ENCODE results near the gene CCL26.

Gene CCL26

DNA sequence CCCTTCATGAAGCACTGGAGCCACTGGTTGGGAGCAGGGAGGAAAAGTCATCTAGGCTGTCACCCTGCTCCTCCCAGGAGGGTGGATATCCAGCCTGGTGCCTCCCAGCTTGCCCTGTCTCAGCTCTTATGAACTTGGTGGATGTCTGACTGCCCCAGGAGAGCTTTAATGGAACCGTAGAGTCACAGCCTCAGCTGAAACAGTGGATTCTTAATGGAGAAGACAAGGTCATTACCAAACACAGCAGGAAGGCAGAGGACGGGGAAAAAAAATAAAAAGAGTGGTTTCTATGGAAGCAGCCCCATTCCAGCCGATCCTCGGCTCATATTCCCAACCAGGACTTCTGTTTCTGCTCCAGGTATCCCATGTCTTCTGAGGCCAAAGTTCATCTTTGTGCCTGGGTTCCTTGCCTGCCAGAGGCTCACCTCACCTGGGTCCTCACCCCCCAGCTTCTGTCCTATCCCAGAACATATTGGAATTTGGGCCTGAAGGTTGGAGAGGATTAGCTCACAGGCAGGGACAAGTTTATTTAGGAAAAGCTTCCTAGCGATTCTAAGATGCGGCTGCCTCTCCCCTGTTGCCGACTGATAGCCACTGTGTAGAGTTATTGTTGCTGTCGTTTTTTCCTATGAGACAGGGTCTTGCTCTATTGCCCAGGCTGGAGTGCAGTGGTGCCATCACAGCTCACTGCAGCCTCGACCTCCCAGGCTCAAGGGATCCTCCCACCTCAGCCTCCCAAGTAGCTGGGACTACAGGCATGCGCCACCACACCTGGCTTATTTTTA, 15.6 kb downstream of the CCL26 start:
- no peak for DNase-seq (ENCODE audit: low read depth)
- no peak overlapping the region for H3K4me3 ChIP-seq (ENCODE audit: low read depth, low read length)
- TF ChIP-seq, protein P1, sequence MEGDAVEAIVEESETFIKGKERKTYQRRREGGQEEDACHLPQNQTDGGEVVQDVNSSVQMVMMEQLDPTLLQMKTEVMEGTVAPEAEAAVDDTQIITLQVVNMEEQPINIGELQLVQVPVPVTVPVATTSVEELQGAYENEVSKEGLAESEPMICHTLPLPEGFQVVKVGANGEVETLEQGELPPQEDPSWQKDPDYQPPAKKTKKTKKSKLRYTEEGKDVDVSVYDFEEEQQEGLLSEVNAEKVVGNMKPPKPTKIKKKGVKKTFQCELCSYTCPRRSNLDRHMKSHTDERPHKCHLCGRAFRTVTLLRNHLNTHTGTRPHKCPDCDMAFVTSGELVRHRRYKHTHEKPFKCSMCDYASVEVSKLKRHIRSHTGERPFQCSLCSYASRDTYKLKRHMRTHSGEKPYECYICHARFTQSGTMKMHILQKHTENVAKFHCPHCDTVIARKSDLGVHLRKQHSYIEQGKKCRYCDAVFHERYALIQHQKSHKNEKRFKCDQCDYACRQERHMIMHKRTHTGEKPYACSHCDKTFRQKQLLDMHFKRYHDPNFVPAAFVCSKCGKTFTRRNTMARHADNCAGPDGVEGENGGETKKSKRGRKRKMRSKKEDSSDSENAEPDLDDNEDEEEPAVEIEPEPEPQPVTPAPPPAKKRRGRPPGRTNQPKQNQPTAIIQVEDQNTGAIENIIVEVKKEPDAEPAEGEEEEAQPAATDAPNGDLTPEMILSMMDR (IDR thresholded peaks at IDR 0.05; ENCODE audit: low read depth, low read length, missing control alignments) = no peak

DNA sequence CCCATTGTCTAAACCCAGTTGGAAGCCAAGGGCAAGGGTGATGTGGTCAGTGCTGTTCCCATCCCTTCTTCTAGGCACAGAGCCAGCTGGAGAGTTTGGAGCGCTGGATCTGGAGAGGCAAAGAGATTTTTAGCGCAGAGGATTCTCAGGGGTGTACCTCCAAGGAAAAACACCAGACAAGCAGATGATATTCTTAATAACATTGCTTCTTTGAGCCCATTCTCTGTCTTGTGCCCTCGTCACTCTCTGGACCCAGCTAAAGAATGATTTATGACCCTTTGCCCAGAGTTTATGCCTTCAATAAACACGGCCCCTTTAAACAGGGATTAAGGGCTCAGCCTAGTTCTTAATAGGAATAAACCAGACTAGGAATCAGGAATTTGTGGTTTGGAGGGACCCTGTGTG, 28.6 kb downstream of the CCL26 start:
- TF ChIP-seq, protein P1 (IDR thresholded peaks at IDR 0.05; ENCODE audit: low read depth, low read length, missing control alignments) = no peak
- no peak for DNase-seq (ENCODE audit: low read depth)
- H3K4me3 ChIP-seq (ENCODE audit: low read depth, low read length) = no peak overlapping the region

DNA sequence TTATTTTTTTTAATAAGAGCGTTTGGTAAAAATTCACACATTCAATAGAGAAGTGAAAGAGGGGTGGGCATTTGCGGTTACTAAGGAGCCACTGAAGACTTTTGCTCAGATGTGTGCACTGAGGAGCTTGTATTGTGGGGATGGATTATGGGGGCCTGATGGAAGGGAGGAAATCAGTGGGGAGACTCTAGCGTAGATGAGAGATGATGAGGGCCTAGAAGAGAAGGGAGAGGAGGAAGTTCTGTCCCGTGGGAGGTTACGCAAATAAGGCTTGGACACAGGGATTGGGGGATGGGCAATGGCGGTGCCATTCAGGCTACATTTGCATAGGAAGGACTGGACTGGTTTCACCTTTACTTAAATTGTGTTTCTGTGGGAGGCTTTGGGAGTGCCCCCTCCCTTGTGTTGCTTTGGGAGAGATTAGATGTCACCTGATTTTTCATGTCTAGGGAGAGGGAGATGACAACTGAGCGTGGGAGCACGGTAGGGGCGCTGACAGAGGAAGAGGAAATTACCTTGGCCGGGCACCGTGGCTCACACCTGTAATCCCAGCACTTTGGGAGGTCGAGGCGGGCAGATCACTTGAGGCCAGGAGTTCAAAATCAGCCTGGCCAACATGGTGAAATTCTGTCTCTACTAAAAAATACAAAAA, 31.0 kb downstream of the CCL26 start:
- no peak overlapping the region; the same call in 1 of the 2 replicates for H3K4me3 ChIP-seq (ENCODE audit: low read depth, low read length)
- TF ChIP-seq, protein P1 (IDR thresholded peaks at IDR 0.05; ENCODE audit: low read depth, low read length, missing control alignments) = no peak
- peak; percentile 77 for DNase-seq (ENCODE audit: low read depth)

DNA sequence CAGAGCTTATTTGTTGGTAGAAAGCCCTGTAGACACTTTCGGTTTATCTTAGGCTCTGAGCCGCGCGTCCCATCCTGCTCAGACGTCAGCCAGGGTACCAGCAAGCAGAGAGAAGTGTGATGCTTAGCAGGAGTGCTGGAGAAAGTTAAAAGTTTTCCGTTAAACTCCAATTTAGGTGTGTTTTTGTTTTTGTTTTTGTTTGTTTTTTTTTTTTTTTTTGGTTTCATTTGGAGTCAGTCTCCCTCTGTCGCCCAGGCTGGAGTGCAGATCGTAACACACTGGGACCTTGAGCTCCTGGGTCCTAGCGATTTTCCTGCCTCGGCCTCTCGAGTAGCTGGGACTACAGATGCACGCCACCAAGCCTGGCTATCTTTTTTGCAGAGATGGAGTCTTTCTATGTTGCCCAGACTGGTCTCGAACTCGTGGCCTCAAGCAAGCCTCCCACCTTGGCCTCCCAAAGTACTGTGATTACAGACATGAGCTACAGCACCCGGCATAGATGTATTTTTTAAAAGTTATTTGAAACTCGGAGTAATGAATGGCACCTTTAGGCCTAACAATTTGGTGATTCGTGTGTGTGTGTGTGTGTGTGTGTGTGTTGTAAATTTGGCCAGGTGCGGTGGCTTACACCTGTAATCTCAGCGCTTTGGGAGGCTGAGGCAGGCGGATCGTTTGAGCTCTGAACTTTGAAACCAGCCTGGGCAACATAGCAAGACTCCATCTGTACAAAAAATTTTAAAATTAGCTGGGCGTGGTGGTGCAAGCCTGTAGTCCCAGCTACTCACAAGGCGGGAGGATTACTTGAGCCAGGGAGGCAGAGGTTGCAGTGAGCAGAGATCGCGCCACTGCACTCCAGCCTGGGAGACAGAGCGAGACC, 32.0 kb downstream of the CCL26 start:
- TF ChIP-seq, protein P1 (IDR thresholded peaks at IDR 0.05; ENCODE audit: low read depth, low read length, missing control alignments) = no peak
- DNase-seq (ENCODE audit: low read depth) = peak; percentile 72
- peak overlapping the region; percentile 85 for H3K4me3 ChIP-seq (ENCODE audit: low read depth, low read length)

DNA sequence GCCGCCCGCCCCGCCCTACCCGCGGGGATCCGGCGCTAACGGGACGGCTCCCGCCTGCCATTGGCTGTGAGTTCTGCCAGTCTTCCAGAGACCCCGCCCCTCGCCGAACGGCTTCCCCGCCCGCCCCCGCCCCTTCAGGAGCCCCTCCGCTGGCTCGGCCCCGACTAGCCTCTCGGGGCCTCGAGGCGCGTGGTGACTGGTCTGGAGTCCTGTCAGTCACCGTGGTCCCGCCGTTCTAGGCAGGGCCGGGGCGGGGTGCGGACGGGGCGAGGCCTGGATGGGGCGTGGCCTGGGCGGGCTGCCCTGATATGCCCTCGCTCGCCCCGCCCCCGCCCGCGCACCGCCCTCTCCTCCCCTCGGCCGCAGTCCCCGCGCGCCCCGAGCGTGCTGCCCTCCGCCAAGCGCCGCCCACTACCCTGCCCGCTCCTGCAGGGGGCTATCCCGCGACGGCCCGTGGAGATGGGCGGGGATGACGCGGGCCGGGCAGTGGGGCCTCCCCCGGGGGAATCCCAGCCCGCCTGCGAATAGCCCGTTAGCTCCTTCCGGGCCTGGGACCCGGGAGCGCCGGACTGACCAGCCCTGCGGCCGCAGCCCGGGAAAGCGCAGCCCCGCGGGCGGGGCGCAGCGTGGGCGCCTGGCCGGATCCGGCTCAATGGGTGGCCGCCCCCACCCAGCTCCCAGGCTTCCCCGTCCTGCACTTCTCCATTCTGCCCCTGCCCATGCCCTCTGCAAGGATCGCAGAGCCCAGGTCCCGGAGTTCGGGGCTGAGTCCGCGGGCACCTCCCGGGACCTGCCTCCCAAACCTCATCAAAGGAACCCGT, 32.8 kb downstream of the CCL26 start:
- TF ChIP-seq, protein P1 (IDR thresholded peaks at IDR 0.05; ENCODE audit: low read depth, low read length, missing control alignments) = peak; percentile 12
- peak overlapping the region; percentile 97 for H3K4me3 ChIP-seq (ENCODE audit: low read depth, low read length)

DNA sequence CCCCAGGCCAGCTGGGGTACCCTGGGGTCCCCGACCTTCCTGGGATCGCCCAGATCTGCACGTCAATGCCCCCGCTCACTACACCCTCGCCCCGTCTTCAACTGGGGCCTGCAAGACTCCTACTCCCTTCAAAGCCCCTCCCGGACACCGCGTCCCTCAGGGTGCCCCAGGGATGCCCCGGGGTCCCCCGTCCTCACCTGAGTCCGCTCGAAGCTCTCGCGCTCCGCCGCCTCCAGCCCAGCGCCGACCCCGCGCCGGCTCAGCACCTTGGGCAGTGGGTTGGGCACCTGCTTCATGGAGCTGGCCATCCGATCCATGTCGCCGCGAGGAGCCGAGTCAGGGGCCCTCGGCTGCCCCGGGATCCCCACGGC, 33.4 kb downstream of the CCL26 start, which contains the start of gene HIP1:
HIP1 (minus strand) TSS at position 338 of the 371 bp plus-strand sequence; CDS start at position 317, 21 bp downstream.
- peak within 1 kb of the TSS; percentile 97 for H3K4me3 ChIP-seq (ENCODE audit: low read depth, low read length)
- DNase-seq (ENCODE audit: low read depth) = no peak
- TF ChIP-seq, protein P1 (IDR thresholded peaks at IDR 0.05; ENCODE audit: low read depth, low read length, missing control alignments) = no peak

More for the DNA sequence above, 32.8 kb downstream of the CCL26 start:
- peak; percentile 97 for DNase-seq (ENCODE audit: low read depth)
